NK-92 (cell line): Measurements from ENCODE around the gene DNM3.
"Not testable (repeated sequence)": the region's sequence is repeated elsewhere in the genome, so short reads cannot be mapped to it uniquely, and the experiment has no call there.

ENCODE experiments used
- DNase-seq: peaks from one replicate; lab custom pipeline; 2025; ENCODE audit not compliant: unreplicated experiment; lab: John Stamatoyannopoulos, UW

The DNM3 gene

GRCh38 chr1:172402878-172403569 lies 561.7 kb downstream of the DNM3 start:
- no peak for DNase-seq

GRCh38 chr1:172404121-172404520 lies 562.8 kb downstream of the DNM3 start:
- DNase-seq, result no peak

- DNase-seq, result no peak
Observed at GRCh38 chr1:172405912-172406311, 564.6 kb downstream of the DNM3 start.

GRCh38 chr1:172406968-172407367 lies 565.7 kb downstream of the DNM3 start:
- DNase-seq, result no peak

GRCh38 chr1:172408958-172409357 lies 567.7 kb downstream of the DNM3 start:
- DNase-seq, result no peak

- DNase-seq, result no peak
Observed at GRCh38 chr1:172410027-172410426, 568.7 kb downstream of the DNM3 start.

- DNase-seq, result no peak
Observed at GRCh38 chr1:172411791-172412338, 570.6 kb downstream of the DNM3 start.

- no peak for DNase-seq
Observed at GRCh38 chr1:172414331-172414730, 573.0 kb downstream of the DNM3 start.

GRCh38 chr1:172416496-172417035 lies 575.3 kb downstream of the DNM3 start:
- no peak for DNase-seq

- no peak for DNase-seq
Observed at GRCh38 chr1:172417557-172417956, 576.3 kb downstream of the DNM3 start.

GRCh38 chr1:172420385-172420784 lies 579.1 kb downstream of the DNM3 start, which contains the start of gene C1orf105:
C1orf105 (plus strand) TSS chr1:172420685; CDS start chr1:172420886, 201 bp downstream.
- no peak for DNase-seq

- DNase-seq, result no peak
Observed at GRCh38 chr1:172421974-172422604, 580.8 kb downstream of the DNM3 start.

- no peak for DNase-seq
Observed at GRCh38 chr1:172423336-172423735, 582.0 kb downstream of the DNM3 start.

GRCh38 chr1:172425339-172425738 lies 584.0 kb downstream of the DNM3 start:
- no peak for DNase-seq

GRCh38 chr1:172427191-172427590 lies 585.9 kb downstream of the DNM3 start:
- no peak for DNase-seq

- no peak for DNase-seq
Observed at GRCh38 chr1:172429331-172430127, 588.2 kb downstream of the DNM3 start.

GRCh38 chr1:172430128-172430454 lies 588.8 kb downstream of the DNM3 start:
- DNase-seq, result no peak

GRCh38 chr1:172431204-172431603 lies 589.9 kb downstream of the DNM3 start:
- DNase-seq, result no peak

GRCh38 chr1:172431721-172432192 lies 590.5 kb downstream of the DNM3 start:
- no peak for DNase-seq

- not testable (repeated sequence) for DNase-seq
Observed at GRCh38 chr1:172437183-172437582, 595.9 kb downstream of the DNM3 start.

- DNase-seq, result no peak
Observed at GRCh38 chr1:172442404-172442803, 601.1 kb downstream of the DNM3 start.
